Measurements from ENCODE around the gene ERGIC1.

ERGIC1 gene

GRCh38 chr5:172983542-172984243 lies 149.6 kb downstream of the ERGIC1 start, which contains the start of gene ATP6V0E1:
Gene ATP6V0E1, plus strand, starts transcription at chr5:172983771. Its CDS starts 90 bp downstream, at chr5:172983861.
- peak within 1 kb of the TSS; percentile 98 for H3K4me3 ChIP-seq (ENCODE audit: low read depth, low read length)
- peaks cover 23% of the 10 kb centered on the region for H3K79me2 ChIP-seq
- peak within 1 kb of the TSS; percentile 84 for H3K27ac ChIP-seq
- H3K9me3 ChIP-seq (ENCODE audit: control insufficient read depth, low read length), result no peaks in the 10 kb centered on the region
- peak within 1 kb of the TSS; percentile 64 for H3K9ac ChIP-seq
- H2AFZ ChIP-seq, result peak within 1 kb of the TSS; percentile 90
- H3K36me3 ChIP-seq (ENCODE audit: control insufficient read depth, insufficient read depth, low read length), result no peaks in the 10 kb centered on the region
- H3K4me1 ChIP-seq, result no peaks in the 10 kb centered on the region
- no peak for TF ChIP-seq CTCF (IDR thresholded peaks at IDR 0.05)
- peak within 1 kb of the TSS; percentile 94 for H3K4me2 ChIP-seq (ENCODE audit: low read length)
- H3K27me3 ChIP-seq (ENCODE audit: control insufficient read depth, insufficient read depth, low read length), result no peaks in the 10 kb centered on the region

GRCh38 chr5:172984244-172984953 lies 150.3 kb downstream of the ERGIC1 start:
- H3K4me1 ChIP-seq, result no peaks in the 10 kb centered on the region
- H2AFZ ChIP-seq, result peak overlapping the region; percentile 90
- peak overlapping the region; percentile 98 for H3K4me3 ChIP-seq (ENCODE audit: low read depth, low read length)
- peak; percentile 38 for TF ChIP-seq CTCF (IDR thresholded peaks at IDR 0.05)
- H3K4me2 ChIP-seq (ENCODE audit: low read length), result peak overlapping the region; percentile 94
- H3K27me3 ChIP-seq (ENCODE audit: control insufficient read depth, insufficient read depth, low read length), result no peaks in the 10 kb centered on the region
- H3K79me2 ChIP-seq, result peaks cover 26% of the 10 kb centered on the region
- peak overlapping the region; percentile 64 for H3K9ac ChIP-seq
- peak overlapping the region; percentile 84 for H3K27ac ChIP-seq
- no peaks in the 10 kb centered on the region for H3K36me3 ChIP-seq (ENCODE audit: control insufficient read depth, insufficient read depth, low read length)
- no peaks in the 10 kb centered on the region for H3K9me3 ChIP-seq (ENCODE audit: control insufficient read depth, low read length)

DNA sequence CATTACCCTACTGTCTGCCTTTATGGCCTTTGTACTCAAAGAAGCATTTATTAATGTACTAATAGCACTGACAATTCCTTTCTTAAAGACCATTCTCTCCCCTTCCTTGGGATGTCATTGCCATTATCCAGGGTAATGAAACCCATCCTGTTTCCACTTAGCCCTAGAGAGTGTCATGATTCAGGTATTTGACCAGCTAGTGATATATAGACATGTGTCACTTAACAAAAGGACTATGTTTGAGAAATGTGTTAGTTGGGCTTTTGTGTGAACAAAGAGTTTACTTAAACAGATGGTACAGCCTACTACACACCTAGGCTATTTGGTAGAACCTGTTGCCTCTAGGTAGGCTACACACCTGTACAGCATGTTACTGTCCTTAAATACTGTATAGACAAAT lies 151.5 kb downstream of the ERGIC1 start:
- Histone ChIP-seq H3K27ac (no peak overlapping the region), H3K79me2 (peaks cover 32% of the 10 kb centered on the region), H3K4me3 (ENCODE audit: low read depth, low read length) (no peak overlapping the region), H3K9me3 (ENCODE audit: control insufficient read depth, low read length) (no peaks in the 10 kb centered on the region), H3K36me3 (ENCODE audit: control insufficient read depth, insufficient read depth, low read length) (no peaks in the 10 kb centered on the region), H3K4me1 (no peaks in the 10 kb centered on the region), H3K27me3 (ENCODE audit: control insufficient read depth, insufficient read depth, low read length) (no peaks in the 10 kb centered on the region), H2AFZ (no peak overlapping the region), H3K9ac (no peak overlapping the region), H3K4me2 (ENCODE audit: low read length) (no peak overlapping the region)
- no peak for TF ChIP-seq CTCF (IDR thresholded peaks at IDR 0.05)

DNA sequence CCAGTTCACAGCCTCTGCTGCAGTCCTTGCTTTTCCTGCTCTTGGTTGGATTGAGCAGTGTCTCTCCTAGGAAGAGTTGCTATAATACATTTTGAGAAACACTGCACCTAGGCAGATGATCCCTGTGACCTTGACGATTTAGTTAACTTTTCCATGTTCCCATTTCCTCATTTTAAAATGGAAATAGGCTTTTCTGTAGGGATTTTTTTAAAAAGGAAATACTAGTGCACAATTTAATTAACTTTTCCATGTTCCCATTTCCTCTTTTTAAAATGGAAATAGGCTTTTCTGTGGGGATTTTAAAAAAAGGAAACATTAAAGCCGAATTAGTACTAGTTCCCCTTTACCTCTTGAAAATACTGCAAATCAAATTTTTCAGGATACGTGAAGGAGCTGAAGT lies 154.2 kb downstream of the ERGIC1 start:
- no peak overlapping the region for H3K27ac ChIP-seq
- H3K4me2 ChIP-seq (ENCODE audit: low read length), result no peak overlapping the region
- TF ChIP-seq CTCF (IDR thresholded peaks at IDR 0.05), result no peak
- no peaks in the 10 kb centered on the region for H3K9me3 ChIP-seq (ENCODE audit: control insufficient read depth, low read length)
- H2AFZ ChIP-seq, result no peak overlapping the region
- no peaks in the 10 kb centered on the region for H3K4me1 ChIP-seq
- no peaks in the 10 kb centered on the region for H3K27me3 ChIP-seq (ENCODE audit: control insufficient read depth, insufficient read depth, low read length)
- no peak overlapping the region for H3K9ac ChIP-seq
- no peaks in the 10 kb centered on the region for H3K36me3 ChIP-seq (ENCODE audit: control insufficient read depth, insufficient read depth, low read length)
- H3K4me3 ChIP-seq (ENCODE audit: low read depth, low read length), result no peak overlapping the region
- H3K79me2 ChIP-seq, result peaks cover 46% of the 10 kb centered on the region

Measured in parathyroid adenoma (tissue), 2 donors.